HepG2 (cell line): ENCODE measurements around the gene PTCRA. TPM values are rescaled to one million over a fixed set of nuclear protein-coding genes. Genes with fewer than 3 reads are reported as not detected.
A peak's percentile ranks its signal among the peaks of the same experiment; 100 is the strongest.

Experiments used
- ATAC-seq: fragments of 200-7000 bp; cut with Tn5 transposase; 3 replicates; pipeline ENCODE4 v1.9.1; 2020; ENCODE audit warnings: mild to moderate bottlenecking, moderate library complexity
- BruUV-seq: library from RNA; stranded (reverse); fragments of 400-500 nt; replicated peaks from 2 replicates; lab custom pipeline; 2021; lab: Mats Ljungman, UMichigan
- CTCF ChIA-PET: fragments of 300-600 bp; formaldehyde crosslinking; extraction: SDS; loops from one replicate; lab custom pipeline; 2021; ENCODE audit warnings: low total read pairs, inconsistent platforms, low intra/inter-chr PET ratio; lab: Yijun Ruan, JAX
- POLR2A ChIA-PET: fragments of 350-600 bp; sonication (Branson Sonifier 250); formaldehyde crosslinking; loops from one replicate; lab custom pipeline; 2020; ENCODE audit warnings: antibody characterized with exemption, inconsistent platforms; lab: Yijun Ruan, JAX
- DNase-seq: peaks from one replicate; pipeline ENCODE4 v3.0.0-alpha.2; 2015; ENCODE audit warnings: low spot score
- FAIRE-seq: peaks from 3 replicates; lab custom pipeline; 2011; peaks lifted over from hg19 to GRCh38; lab: Jason Lieb, UNC
- H2AFZ ChIP-seq: one replicate; pipeline ENCODE4 v1.6.1; 2011; ENCODE audit warnings: low read length, inconsistent platforms
- H3K27ac ChIP-seq: fragments of 300-600 bp; 3 replicates; pipeline ENCODE4 v1.8.0; 2011; ENCODE audit warnings: mixed run types, mild to moderate bottlenecking, mixed read lengths, low read length, inconsistent platforms; ENCODE audit not compliant: insufficient read depth; ENCODE audit errors: extremely low read length
- H3K27me3 ChIP-seq, 2 experiments: fragments of 200-600 bp in 1 of 2; 2 replicates in 1 of 2; 3 replicates in 1 of 2; pipeline versions ENCODE4 v1.6.0 to v1.8.0; 2011; ENCODE audit warnings: low read length in 2 of 2, mild to moderate bottlenecking in 2 of 2, moderate library complexity in 2 of 2, inconsistent platforms in 1 of 2; ENCODE audit not compliant: insufficient read depth in 2 of 2, control insufficient read depth in 1 of 2
- H3K36me3 ChIP-seq, 2 experiments: fragments of 200-600 bp in 1 of 2; replicated peaks in 1 of 2; 2 replicates in 1 of 2; 3 replicates in 1 of 2; pipeline versions ENCODE4 v1.5.1 to v1.8.0; 2011; ENCODE audit warnings: low read length in 2 of 2, inconsistent platforms in 1 of 2; ENCODE audit not compliant: insufficient read depth in 2 of 2, control insufficient read depth in 1 of 2
- H3K4me1 ChIP-seq: 2 replicates; pipeline ENCODE4 v1.5.1; 2012; ENCODE audit warnings: low read length, inconsistent platforms; ENCODE audit not compliant: insufficient read depth
- H3K4me2 ChIP-seq: 2 replicates; pipeline ENCODE4 v1.6.0; 2011; ENCODE audit warnings: low read depth, low read length, inconsistent platforms
- H3K4me3 ChIP-seq, 3 experiments: fragments of 200-600 bp in 1 of 3; sonication (generic), shearing (Covaris generic) in 1 of 3; replicated peaks in 1 of 3; 2 replicates each; pipeline ENCODE4 v1.5.1; 2011 to 2016; ENCODE audit warnings: low read length in 3 of 3, inconsistent platforms in 2 of 3, low read depth in 2 of 3, mild to moderate bottlenecking in 2 of 3, control low read depth in 1 of 3, mixed read lengths in 1 of 3; ENCODE audit not compliant: insufficient read depth in 1 of 3
- H3K79me2 ChIP-seq: one replicate; pipeline ENCODE4 v1.6.1; 2011; ENCODE audit warnings: low read length, inconsistent platforms; ENCODE audit not compliant: insufficient read depth
- H3K9ac ChIP-seq: 2 replicates; pipeline ENCODE4 v1.6.0; 2011; ENCODE audit warnings: mild to moderate bottlenecking, low read depth, low read length, inconsistent platforms; ENCODE audit not compliant: insufficient read depth
- H3K9me3 ChIP-seq: 2 replicates; pipeline ENCODE4 v1.5.1; 2012; ENCODE audit warnings: mild to moderate bottlenecking, low read length
- H4K20me1 ChIP-seq: 2 replicates; pipeline ENCODE4 v1.6.0; 2011; ENCODE audit warnings: inconsistent platforms, mild to moderate bottlenecking, low read length, moderate library complexity; ENCODE audit not compliant: insufficient read depth
- CHD4 ChIP-seq: fragments of 200-600 bp; sonication (generic); IDR thresholded peaks from 2 replicates; pipeline ENCODE4 v1.7.0; 2017; ENCODE audit warnings: mild to moderate bottlenecking, low read length, borderline replicate concordance
- DRAP1 ChIP-seq: IDR thresholded peaks from 2 replicates; pipeline ENCODE4 v1.6.1; 2016; ENCODE audit warnings: missing genetic modification reagents, missing compliant biosample characterization
- GTF2F1 ChIP-seq: fragments of 150-350 bp; IDR thresholded peaks from 2 replicates; pipeline ENCODE4 v1.6.1; 2014; ENCODE audit warnings: low read length
- HCFC1 ChIP-seq: fragments of 150-350 bp; IDR thresholded peaks from 2 replicates; pipeline ENCODE4 v1.6.1; 2014; ENCODE audit warnings: low read depth, low read length
- MEIS1 ChIP-seq: sonication (generic); formaldehyde crosslinking; IDR thresholded peaks from 2 replicates; pipeline ENCODE4 v1.9.0; 2021; ENCODE audit warnings: mild to moderate bottlenecking, missing genetic modification reagents, moderate library complexity, borderline replicate concordance
- NR2F2 ChIP-seq: IDR thresholded peaks from 2 replicates; pipeline ENCODE4 v1.6.1; 2012; ENCODE audit warnings: low read depth, inconsistent platforms, borderline replicate concordance
- PCBP1 ChIP-seq: fragments of 200-400 bp; formaldehyde crosslinking; IDR thresholded peaks from 2 replicates; pipeline ENCODE4 v1.6.1; 2017; ENCODE audit warnings: mild to moderate bottlenecking, low read depth, low read length, borderline replicate concordance
- SPEN ChIP-seq: sonication (generic); formaldehyde crosslinking; IDR thresholded peaks from 2 replicates; pipeline ENCODE4 v1.5.1; 2020; ENCODE audit warnings: low read depth, mild to moderate bottlenecking, missing genetic modification reagents
- THAP9 ChIP-seq: sonication (generic); formaldehyde crosslinking; IDR thresholded peaks from 2 replicates; pipeline ENCODE4; 2020; ENCODE audit warnings: missing genetic modification reagents, mild to moderate bottlenecking, borderline replicate concordance
- TMF1 ChIP-seq: sonication (generic); formaldehyde crosslinking; IDR thresholded peaks from 2 replicates; pipeline ENCODE4 v1.8.1; 2022; ENCODE audit warnings: low read depth, missing genetic modification reagents
- ZBTB1 ChIP-seq: sonication (generic); formaldehyde crosslinking; IDR thresholded peaks from 2 replicates; pipeline ENCODE4 v1.4.0; 2020; ENCODE audit warnings: missing genetic modification reagents, borderline replicate concordance
- ZMAT3 ChIP-seq: sonication (generic); formaldehyde crosslinking; conservative IDR thresholded peaks from 2 replicates; pipeline ENCODE4 v1.7.0; 2021; ENCODE audit warnings: missing genetic modification reagents
- ZNF660 ChIP-seq: sonication (generic); formaldehyde crosslinking; IDR thresholded peaks from 2 replicates; pipeline ENCODE4 v1.5.1; 2020; ENCODE audit warnings: mild to moderate bottlenecking, low read depth, missing genetic modification reagents, borderline replicate concordance
- ZNF816 ChIP-seq: sonication (generic); formaldehyde crosslinking; IDR thresholded peaks from 2 replicates; pipeline ENCODE4 v1.8.0; 2022; ENCODE audit warnings: missing genetic modification reagents, mild to moderate bottlenecking, borderline replicate concordance
- WGBS: methylation state at CpG from one replicate; pipeline ENCODE4 v1.1.6; 2017; ENCODE audit warnings: low lambda C conversion rate; 5-methylcytosine and 5-hydroxymethylcytosine counted together
- in situ Hi-C: cut with HindIII; loops from 2 replicates; pipeline ENCODE4 v1.10.0; 2017; ENCODE audit warnings: low pct_unique_long_range_greater_than_20kb; ENCODE audit not compliant: extremely low pct_ligation_motif_present
- intact Hi-C: fragments of 100-400 bp; cut with micrococcal nuclease; formaldehyde crosslinking; loops from one replicate; pipeline ENCODE4 v1.10.0; 2022; ENCODE audit not compliant: unreplicated experiment
- polyA plus RNA-seq, 8 experiments: library from polyadenylated mRNA; depleted of rRNA in 3 of 8; stranded (reverse) in 7 of 8; unstranded in 1 of 8; fragments of >200 nt; fragmentation: Illumina TruSeq in 4 of 8; extraction: Trizol in 4 of 8; gene quantifications; 2 replicates each; pipeline versions ENCODE4 v1.2.1 to v1.2.3, GENCODE V29; 2011 to 2016; ENCODE audit warnings: low read depth in 4 of 8, missing spikeins in 1 of 8, mixed read lengths in 1 of 8; ENCODE audit not compliant: insufficient read depth in 1 of 8
- total RNA-seq, 5 experiments: library from RNA; depleted of rRNA; stranded (reverse); fragments of >200 nt; fragmentation: Illumina TruSeq; extraction: Trizol; gene quantifications; 2 replicates each; pipeline ENCODE4 v1.2.3, GENCODE V29; 2016; ENCODE audit warnings: low read depth in 1 of 5
- TF ChIP-seq, protein P1 (sequence below): sonication (generic); formaldehyde crosslinking; conservative IDR thresholded peaks from 2 replicates; pipeline ENCODE4 v1.4.0; 2020; ENCODE audit warnings: missing genetic modification reagents

PTCRA gene
- total and polyA plus RNA-seq, 2 of the 13 experiments (the other 11 are each of a cell fraction or from before 2014, with no cell fraction given), result not detected

- no peak for TF ChIP-seq THAP9
- TF ChIP-seq PCBP1, result no peak
- TF ChIP-seq SPEN, result peak; percentile 67; the same call in 1 of the 2 replicates
These were observed 23.3 kb downstream of the PTCRA start (continued) for GRCh38 chr6:42938987-42939809.

GRCh38 chr6:42939810-42940167, 23.9 kb downstream of the PTCRA start:
- ATAC-seq (no peak), DNase-seq (no peak), FAIRE-seq (no peak)
- BruUV-seq, result no TSS peak
- Histone ChIP-seq H3K27me3 (no peaks in the 10 kb centered on the region), H3K4me3 (peak overlapping the region in 1 of 3 experiments; percentile 20; a peak in 1 of 6 replicates), H3K4me2 (peak overlapping the region; percentile 57), H3K4me1 (peaks cover 64% of the 10 kb centered on the region), H4K20me1 (no peaks in the 10 kb centered on the region), H3K9ac (no peak overlapping the region; the same call in 1 of the 2 replicates), H3K9me3 (no peaks in the 10 kb centered on the region), H3K36me3 (peaks cover 8 to 31% of the 10 kb centered on the region in 2 experiments), H2AFZ (no peak overlapping the region), H3K79me2 (no peaks in the 10 kb centered on the region), H3K27ac (peak overlapping the region; percentile 81)
- WGBS, result 73% methylated on average over 4 of the region's 4 CpGs
- CTCF ChIA-PET, result interaction anchor here (1.2 kb wide), 1 partner anchor 26 kb away, joined by 3 read pairs; no protein-coding TSS in a partner anchor
- POLR2A ChIA-PET, result interaction anchor here (0.6 to 5.0 kb wide), 11 partner anchors 10 to 1349 kb away, joined by 3 to 56 read pairs (median 5); partner anchors contain the start of genes CNPY3, GNMT, KLHDC3 and MEA1
- intact Hi-C loops (loop anchor here (5.0 kb wide), 1 partner anchor 37 kb away; no protein-coding TSS in a partner anchor), in situ Hi-C loops (no loop called here)
- TF ChIP-seq, protein P1, sequence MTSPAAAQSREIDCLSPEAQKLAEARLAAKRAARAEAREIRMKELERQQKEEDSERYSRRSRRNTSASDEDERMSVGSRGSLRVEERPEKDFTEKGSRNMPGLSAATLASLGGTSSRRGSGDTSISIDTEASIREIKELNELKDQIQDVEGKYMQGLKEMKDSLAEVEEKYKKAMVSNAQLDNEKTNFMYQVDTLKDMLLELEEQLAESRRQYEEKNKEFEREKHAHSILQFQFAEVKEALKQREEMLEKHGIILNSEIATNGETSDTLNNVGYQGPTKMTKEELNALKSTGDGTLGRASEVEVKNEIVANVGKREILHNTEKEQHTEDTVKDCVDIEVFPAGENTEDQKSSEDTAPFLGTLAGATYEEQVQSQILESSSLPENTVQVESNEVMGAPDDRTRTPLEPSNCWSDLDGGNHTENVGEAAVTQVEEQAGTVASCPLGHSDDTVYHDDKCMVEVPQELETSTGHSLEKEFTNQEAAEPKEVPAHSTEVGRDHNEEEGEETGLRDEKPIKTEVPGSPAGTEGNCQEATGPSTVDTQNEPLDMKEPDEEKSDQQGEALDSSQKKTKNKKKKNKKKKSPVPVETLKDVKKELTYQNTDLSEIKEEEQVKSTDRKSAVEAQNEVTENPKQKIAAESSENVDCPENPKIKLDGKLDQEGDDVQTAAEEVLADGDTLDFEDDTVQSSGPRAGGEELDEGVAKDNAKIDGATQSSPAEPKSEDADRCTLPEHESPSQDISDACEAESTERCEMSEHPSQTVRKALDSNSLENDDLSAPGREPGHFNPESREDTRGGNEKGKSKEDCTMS (CRISPR knock-in tag), result no peak
- TF ChIP-seq ZNF816 (CRISPR knock-in tag) (no peak), CHD4 (no peak), GTF2F1 (no peak), TMF1 (CRISPR knock-in tag) (no peak), ZMAT3 (CRISPR knock-in tag) (no peak), ZBTB1 (CRISPR knock-in tag) (no peak), ZNF660 (CRISPR knock-in tag) (no peak), HCFC1 (no peak), MEIS1 (CRISPR knock-in tag) (0 out of 2 replicates have a peak, but pooled peaks have one; percentile 5), DRAP1 (no peak), NR2F2 (no peak)
